Brain microvascular endothelial cell (primary cell): Measurements from ENCODE around the gene RCAN3.

Experiments
- DNase-seq: peaks from one replicate; pipeline ENCODE4 v3.0.0-alpha.2; 2020
- H3K27ac ChIP-seq: fragments of 250-450 bp; sonication (Bioruptor Pico); 2 replicates; pipeline ENCODE4 v1.5.1; 2020; ENCODE audit warnings: mild to moderate bottlenecking, moderate library complexity
- H3K27me3 ChIP-seq: fragments of 250-450 bp; sonication (Bioruptor Pico); replicated peaks from 2 replicates; pipeline ENCODE4 v1.5.1; 2020; ENCODE audit warnings: mild to moderate bottlenecking
- H3K36me3 ChIP-seq: fragments of 250-450 bp; sonication (Bioruptor Pico); replicated peaks from 2 replicates; pipeline ENCODE4 v1.5.1; 2020; ENCODE audit warnings: mild to moderate bottlenecking
- H3K4me3 ChIP-seq: 2 replicates; pipeline ENCODE4 v1.5.1; 2011; ENCODE audit warnings: low read depth, mild to moderate bottlenecking, control low read depth, low read length, moderate library complexity
- in situ Hi-C: cut with HindIII; loops from 2 replicates; pipeline ENCODE4 v1.10.0; 2017; ENCODE audit warnings: low sequenced_read_pairs, low pct_ligation_motif_present
- TF ChIP-seq, protein P1 (sequence below): IDR thresholded peaks from 2 replicates; pipeline ENCODE4 v1.5.1; 2011; ENCODE audit warnings: low read depth, mild to moderate bottlenecking, moderate library complexity, low read length, control low read depth, inconsistent platforms; ENCODE audit errors: missing control alignments

The RCAN3 gene

DNA sequence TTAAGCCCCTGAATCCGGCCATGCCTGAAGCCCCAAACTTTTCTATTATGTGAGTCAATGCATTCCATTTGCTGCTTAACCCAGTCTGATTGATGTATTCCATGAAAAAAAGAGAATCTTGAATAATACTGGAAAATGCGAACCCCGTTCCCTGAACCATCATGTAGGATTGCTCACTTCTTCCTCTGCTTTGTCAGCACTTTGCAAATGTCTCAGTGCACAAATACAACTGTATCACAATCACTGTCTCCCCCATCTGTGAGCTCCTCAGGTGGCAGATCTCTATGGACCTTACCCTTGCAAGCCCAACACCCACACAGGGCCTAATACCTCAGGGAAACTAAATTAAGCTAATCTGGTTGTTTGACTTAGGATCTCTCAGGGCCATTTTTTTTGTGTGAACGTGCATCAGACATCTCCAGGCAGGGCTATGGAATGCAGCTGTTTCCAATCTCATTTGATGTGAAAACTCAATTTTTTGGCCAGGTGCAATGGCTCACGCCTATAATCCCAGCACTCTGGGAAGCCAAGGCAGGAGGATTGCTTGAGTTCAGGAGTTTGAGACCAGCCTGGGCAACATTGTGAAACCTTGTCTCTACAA lies 2.1 kb upstream of the RCAN3 start:
- Histone ChIP-seq H3K36me3 (no peaks in the 10 kb centered on the region), H3K4me3 (no peak overlapping the region), H3K27me3 (no peaks in the 10 kb centered on the region), H3K27ac (no peak overlapping the region)
- in situ Hi-C loops: no loop called here
- TF ChIP-seq, protein P1, sequence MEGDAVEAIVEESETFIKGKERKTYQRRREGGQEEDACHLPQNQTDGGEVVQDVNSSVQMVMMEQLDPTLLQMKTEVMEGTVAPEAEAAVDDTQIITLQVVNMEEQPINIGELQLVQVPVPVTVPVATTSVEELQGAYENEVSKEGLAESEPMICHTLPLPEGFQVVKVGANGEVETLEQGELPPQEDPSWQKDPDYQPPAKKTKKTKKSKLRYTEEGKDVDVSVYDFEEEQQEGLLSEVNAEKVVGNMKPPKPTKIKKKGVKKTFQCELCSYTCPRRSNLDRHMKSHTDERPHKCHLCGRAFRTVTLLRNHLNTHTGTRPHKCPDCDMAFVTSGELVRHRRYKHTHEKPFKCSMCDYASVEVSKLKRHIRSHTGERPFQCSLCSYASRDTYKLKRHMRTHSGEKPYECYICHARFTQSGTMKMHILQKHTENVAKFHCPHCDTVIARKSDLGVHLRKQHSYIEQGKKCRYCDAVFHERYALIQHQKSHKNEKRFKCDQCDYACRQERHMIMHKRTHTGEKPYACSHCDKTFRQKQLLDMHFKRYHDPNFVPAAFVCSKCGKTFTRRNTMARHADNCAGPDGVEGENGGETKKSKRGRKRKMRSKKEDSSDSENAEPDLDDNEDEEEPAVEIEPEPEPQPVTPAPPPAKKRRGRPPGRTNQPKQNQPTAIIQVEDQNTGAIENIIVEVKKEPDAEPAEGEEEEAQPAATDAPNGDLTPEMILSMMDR: no peak
- no peak for DNase-seq

DNA sequence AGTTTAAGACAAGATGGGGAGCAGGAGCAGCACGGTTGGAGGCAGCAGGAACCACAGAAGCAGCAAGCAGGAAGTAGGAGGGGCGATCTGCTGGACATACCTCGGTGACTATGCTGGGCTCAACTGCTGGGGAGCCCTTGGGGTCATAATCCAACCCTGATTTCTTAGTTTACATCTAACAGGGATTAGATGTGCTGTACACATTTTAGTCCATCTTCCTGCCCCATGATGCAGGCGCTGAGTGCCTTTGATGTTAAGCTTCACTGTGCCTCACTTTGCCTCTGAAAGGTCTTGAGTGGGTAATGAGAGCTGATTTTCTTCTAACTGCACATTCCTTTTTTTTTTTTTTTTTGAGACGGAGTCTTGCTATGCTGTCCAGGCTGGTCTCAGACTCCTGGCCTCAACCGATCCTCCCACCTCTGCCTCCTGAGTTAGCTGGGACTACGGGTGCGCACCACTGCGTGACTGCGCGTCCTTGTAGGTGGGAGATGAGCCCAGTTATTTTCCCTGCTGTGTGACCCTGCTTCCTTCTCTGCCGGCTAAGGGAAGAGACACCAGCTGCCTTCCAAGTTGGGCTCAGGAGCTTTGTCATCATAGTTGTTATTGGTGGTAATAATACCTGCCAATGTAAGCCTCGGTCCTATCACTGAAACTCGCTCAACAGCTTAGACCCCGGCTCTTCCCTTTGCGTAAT lies 1.1 kb upstream of the RCAN3 start:
- Histone ChIP-seq H3K36me3 (no peaks in the 10 kb centered on the region), H3K27me3 (no peaks in the 10 kb centered on the region), H3K4me3 (peak overlapping the region; percentile 75), H3K27ac (no peak overlapping the region)
- in situ Hi-C loops: no loop called here
- TF ChIP-seq, protein P1: no peak
- peak; percentile 24 for DNase-seq

DNA sequence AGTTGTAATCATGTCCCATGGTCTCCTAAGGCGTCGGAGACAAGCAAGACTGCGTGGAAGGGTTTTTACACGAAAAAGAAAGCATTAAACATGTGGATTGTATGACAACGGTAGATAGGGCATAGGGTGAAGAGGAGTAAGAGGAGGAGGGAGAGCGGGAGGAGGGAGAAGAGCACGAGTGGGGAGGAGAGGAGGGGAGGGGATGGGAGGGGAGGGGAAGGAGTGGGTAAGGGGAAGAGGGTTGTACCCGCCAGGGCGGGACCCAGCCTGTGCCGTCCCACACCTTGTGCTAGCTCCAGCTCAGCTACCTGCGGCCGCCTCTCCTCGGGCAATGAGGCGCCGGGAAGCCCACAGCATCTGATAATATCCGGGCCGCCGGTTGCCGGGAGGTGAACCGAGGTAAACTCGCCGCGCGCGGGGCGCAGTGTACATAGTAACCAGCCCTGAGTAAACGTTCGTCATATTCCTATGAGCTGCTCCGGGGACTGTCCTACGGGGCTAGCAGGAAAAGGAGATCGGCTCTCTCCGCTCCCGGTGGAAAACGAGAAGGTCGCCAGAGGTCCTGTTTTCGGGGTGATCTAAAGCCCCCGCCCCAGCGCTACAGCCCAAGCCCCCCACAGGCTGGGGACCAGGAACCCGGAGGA lies 449 bp upstream of the RCAN3 start:
- peak; percentile 62 for DNase-seq
- in situ Hi-C loops: no loop called here
- TF ChIP-seq, protein P1: no peak
- Histone ChIP-seq H3K4me3 (peak overlapping the region; percentile 75), H3K27me3 (no peaks in the 10 kb centered on the region), H3K36me3 (no peaks in the 10 kb centered on the region), H3K27ac (peak overlapping the region; percentile 54)

DNA sequence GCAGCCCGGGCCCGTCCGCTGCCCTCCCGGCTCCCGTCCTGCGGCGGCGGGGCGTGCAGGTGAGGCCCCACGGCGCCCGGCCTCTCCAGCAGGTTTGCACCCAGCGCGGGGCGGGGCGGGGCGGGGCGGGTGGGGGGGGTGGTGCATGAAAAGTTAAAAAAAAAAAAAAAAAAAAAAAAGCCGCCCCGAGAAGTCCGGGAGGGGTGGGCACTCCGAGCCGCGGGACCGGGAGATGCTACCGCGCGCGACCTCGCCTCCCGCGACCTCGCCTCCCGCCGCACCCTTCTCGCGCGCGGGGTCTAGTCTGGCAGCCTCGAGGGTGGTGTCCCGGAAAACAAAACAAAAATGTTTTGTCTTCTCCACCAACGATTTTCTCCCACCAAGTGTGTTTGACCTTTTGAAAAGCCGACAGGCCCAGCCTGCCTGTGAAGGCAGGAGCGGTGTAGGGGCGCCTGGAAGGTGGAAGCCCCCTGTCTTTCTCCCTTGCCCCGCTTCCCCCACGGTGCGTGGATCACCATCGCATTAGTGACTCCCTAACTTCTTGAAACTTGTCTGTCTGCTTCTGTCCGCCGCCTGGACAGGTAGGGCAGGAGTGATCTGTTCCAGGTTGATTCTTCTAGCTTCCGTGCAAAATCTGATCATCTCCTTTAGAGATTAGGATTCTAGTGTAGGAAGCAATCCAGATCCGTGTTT lies 569 bp downstream of the RCAN3 start:
- in situ Hi-C loops: no loop called here
- peak overlapping the region; percentile 75 for H3K4me3 ChIP-seq
- H3K27me3 ChIP-seq: no peaks in the 10 kb centered on the region
- no peak overlapping the region for H3K27ac ChIP-seq
- no peaks in the 10 kb centered on the region for H3K36me3 ChIP-seq
- DNase-seq: no peak
- TF ChIP-seq, protein P1: no peak

DNA sequence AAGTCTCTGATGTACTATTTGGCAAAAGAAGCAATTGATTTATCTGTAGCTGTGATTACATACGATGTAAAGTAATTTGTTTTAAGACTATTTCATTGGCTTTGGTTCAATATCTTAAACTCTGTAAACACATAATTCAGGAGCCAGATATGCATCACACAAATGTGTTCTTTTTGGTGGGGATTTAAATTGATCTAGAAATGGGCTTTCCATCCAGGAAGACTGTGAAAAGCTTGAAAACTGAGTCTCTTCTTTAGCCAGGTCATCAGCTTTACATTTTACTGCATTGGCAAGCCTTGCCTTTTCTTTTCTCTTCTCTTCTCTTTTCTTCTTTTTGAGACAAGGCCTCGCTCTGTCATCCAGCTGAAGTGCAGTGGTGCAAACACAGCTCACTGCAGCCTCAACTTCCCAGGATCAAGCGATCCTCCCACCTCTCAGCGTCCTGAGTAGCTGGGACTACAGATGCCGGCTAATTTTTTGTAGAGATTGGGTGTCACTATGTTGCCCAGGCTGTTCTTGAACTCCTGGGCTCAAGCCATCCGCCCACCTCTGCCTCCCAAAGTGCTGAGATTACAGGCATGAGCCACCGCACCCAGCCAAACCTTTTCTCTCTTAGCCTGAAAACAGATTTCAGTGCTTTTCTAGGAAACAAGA lies 1.4 kb downstream of the RCAN3 start:
- no peaks in the 10 kb centered on the region for H3K27me3 ChIP-seq
- H3K36me3 ChIP-seq: no peaks in the 10 kb centered on the region
- no peak overlapping the region for H3K4me3 ChIP-seq
- TF ChIP-seq, protein P1: no peak
- in situ Hi-C loops: no loop called here
- H3K27ac ChIP-seq: no peak overlapping the region
- no peak for DNase-seq
